Testis (tissue), 3 donors: ENCODE results near the gene PDE7B. TPM values are rescaled to one million over a fixed set of nuclear protein-coding genes. Genes with fewer than 3 reads are reported as not detected.

Experiments
- DNase-seq: peaks from one replicate; pipeline ENCODE4 v3.0.0-alpha.2; 2019
- H3K27ac ChIP-seq, 2 donors: fragments of 200-600 bp; sonication (generic); one replicate each; pipeline ENCODE4 v1.5.1; 2019
- H3K27me3 ChIP-seq: fragments of 200-600 bp; sonication (generic); one replicate; pipeline ENCODE4 v1.5.1; 2019
- H3K36me3 ChIP-seq: fragments of 200-600 bp; sonication (generic); one replicate; pipeline ENCODE4 v1.5.1; 2017; ENCODE audit warnings: low read depth; ENCODE audit errors: missing control alignments
- H3K4me1 ChIP-seq: fragments of 200-600 bp; sonication (generic); one replicate; pipeline ENCODE4 v1.5.1; 2019
- H3K4me3 ChIP-seq, 2 donors: fragments of 200-600 bp; sonication (generic); one replicate each; pipeline ENCODE4 v1.5.1; 2017 to 2019
- H3K9me3 ChIP-seq: fragments of 200-600 bp; sonication (generic); one replicate; pipeline ENCODE4 v1.5.1; 2017
- POLR2A ChIP-seq: fragments of 450-650 bp; IDR thresholded peaks from one replicate; pipeline ENCODE4 v1.6.1; 2017; ENCODE audit warnings: antibody characterized with exemption, mild to moderate bottlenecking, moderate library complexity
- WGBS, 2 donors: methylation state at CpG; one replicate each; pipeline ENCODE4 v1.1.5; 2018; 5-methylcytosine and 5-hydroxymethylcytosine counted together
- intact Hi-C: fragments of 100-400 bp; cut with DNase I; formaldehyde crosslinking; loops from one replicate; pipeline ENCODE4 v1.15.1; 2023; ENCODE audit warnings: low total_unique reads
- polyA plus RNA-seq: library from polyadenylated mRNA; stranded (reverse); fragments of 350-450 nt; fragmentation: Illumina TruSeq; extraction: RNeasy Lipid Tissue Mini Kit (QIAGEN cat#74804); gene quantifications from one replicate; pipeline ENCODE4 v1.2.3, GENCODE V29; 2014; ENCODE audit warnings: low read depth, low replicate concordance; ENCODE audit not compliant: insufficient read depth
- total RNA-seq, 2 donors: library from RNA; depleted of rRNA; stranded (reverse); fragments of >200 nt; gene quantifications; one replicate each; pipeline ENCODE4 v1.2.3, GENCODE V29; 2016
- TF ChIP-seq, protein P1 (sequence below), 3 experiments: fragments of 450-650 bp in 2 of 3; fragments of 200-600 bp in 1 of 3; sonication (generic) in 1 of 3; IDR thresholded peaks; one replicate each; pipeline ENCODE4 v1.5.1; 2016 to 2019; ENCODE audit warnings: antibody characterized with exemption in 3 of 3, mild to moderate bottlenecking in 2 of 3, moderate library complexity in 1 of 3

Gene PDE7B
- total and polyA plus RNA-seq, 3 donors from 2014 or later: 3.7 to 6.9 (median 4.4) TPM

DNA sequence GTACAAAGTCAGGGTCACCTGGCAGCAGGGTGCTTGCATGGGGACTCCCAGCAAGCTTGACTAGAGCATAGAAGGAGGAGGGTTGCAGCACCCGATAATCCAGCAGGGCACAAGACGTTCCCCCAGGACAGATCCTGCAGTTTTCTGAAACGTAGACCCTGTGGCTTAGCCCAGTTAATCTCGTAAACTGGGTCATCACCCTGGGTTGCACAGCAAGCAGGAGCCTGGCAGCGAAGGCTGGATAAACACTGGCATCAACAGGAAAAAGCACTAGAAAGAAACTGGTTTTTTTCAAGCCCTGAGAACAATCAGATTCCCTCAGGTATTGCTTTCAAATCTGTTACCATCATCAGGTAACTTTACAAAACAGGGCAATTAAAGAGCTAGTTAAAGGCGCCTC lies 92.6 kb downstream of the PDE7B start:
- H3K36me3 ChIP-seq: no peaks in the 10 kb centered on the region
- WGBS, 2 donors: 86 to 96% methylated on average over 6 of the region's 6 CpGs
- intact Hi-C loops: no loop called here

DNA sequence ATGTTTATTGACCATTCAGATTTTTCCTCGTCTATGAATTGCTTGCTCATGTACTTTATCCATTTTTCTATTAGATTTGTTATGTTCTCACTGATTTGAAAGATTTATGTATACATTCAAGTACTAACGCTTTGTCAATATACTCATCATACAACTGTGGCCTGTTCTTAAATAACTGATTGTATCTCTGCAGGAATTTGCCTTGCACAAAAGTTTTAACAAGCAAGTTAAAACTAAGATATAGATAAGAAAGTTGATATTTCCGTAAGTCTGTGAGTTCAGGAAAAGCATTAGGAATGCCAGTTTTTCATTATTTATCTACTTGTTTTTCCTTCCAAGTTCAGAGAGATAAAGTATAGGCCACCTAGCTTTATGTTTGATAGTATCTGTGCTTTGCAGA lies 95.2 kb downstream of the PDE7B start:
- no peaks in the 10 kb centered on the region for H3K9me3 ChIP-seq
- no peak for DNase-seq
- no peak for TF ChIP-seq POLR2A
- TF ChIP-seq, protein P1, sequence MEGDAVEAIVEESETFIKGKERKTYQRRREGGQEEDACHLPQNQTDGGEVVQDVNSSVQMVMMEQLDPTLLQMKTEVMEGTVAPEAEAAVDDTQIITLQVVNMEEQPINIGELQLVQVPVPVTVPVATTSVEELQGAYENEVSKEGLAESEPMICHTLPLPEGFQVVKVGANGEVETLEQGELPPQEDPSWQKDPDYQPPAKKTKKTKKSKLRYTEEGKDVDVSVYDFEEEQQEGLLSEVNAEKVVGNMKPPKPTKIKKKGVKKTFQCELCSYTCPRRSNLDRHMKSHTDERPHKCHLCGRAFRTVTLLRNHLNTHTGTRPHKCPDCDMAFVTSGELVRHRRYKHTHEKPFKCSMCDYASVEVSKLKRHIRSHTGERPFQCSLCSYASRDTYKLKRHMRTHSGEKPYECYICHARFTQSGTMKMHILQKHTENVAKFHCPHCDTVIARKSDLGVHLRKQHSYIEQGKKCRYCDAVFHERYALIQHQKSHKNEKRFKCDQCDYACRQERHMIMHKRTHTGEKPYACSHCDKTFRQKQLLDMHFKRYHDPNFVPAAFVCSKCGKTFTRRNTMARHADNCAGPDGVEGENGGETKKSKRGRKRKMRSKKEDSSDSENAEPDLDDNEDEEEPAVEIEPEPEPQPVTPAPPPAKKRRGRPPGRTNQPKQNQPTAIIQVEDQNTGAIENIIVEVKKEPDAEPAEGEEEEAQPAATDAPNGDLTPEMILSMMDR (IDR thresholded peaks at IDR 0.05): no peak
- H3K4me1 ChIP-seq: no peaks in the 10 kb centered on the region
- intact Hi-C loops: no loop called here
- no peaks in the 10 kb centered on the region for H3K27me3 ChIP-seq
- H3K27ac ChIP-seq: no peak overlapping the region
- no peak overlapping the region for H3K4me3 ChIP-seq
- WGBS, 2 donors: 82 to 88% methylated on average over 3 of the region's 3 CpGs
- H3K36me3 ChIP-seq: no peaks in the 10 kb centered on the region

More for the DNA sequence above, 92.6 kb downstream of the PDE7B start:
- H3K27me3 ChIP-seq: no peaks in the 10 kb centered on the region
- DNase-seq: no peak
- TF ChIP-seq, protein P1 (IDR thresholded peaks at IDR 0.05): no peak
- no peak for TF ChIP-seq POLR2A
- no peak overlapping the region for H3K4me3 ChIP-seq
- no peak overlapping the region for H3K27ac ChIP-seq
- H3K9me3 ChIP-seq: no peaks in the 10 kb centered on the region
- H3K4me1 ChIP-seq: no peaks in the 10 kb centered on the region

DNA sequence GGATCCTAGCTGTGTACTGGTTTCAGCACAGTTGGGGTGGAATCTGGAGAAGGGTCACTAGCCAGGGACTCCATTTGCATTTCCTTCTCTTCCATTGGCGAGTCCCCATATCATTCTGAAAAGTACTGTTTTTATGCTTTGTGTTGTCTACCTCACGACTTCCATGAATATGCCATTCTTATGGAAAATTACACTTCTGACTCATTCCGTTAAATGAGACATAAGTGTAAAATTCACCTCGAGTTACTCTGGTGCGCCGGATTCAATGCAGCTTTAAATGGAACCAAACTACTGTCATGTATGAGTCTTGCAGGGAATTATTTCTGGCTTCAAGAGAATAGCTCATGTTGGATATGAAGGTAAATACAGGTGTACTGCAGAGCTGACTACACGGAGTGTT lies 99.2 kb downstream of the PDE7B start:
- Histone ChIP-seq H3K27ac (no peak overlapping the region), H3K4me1 (no peaks in the 10 kb centered on the region), H3K4me3 (no peak overlapping the region), H3K27me3 (no peaks in the 10 kb centered on the region), H3K9me3 (no peaks in the 10 kb centered on the region), H3K36me3 (no peaks in the 10 kb centered on the region)
- no peak for DNase-seq
- intact Hi-C loops: no loop called here
- TF ChIP-seq, protein P1 (IDR thresholded peaks at IDR 0.05): no peak
- 79 to 90% methylated on average over 7 of the region's 7 CpGs for WGBS, 2 donors

DNA sequence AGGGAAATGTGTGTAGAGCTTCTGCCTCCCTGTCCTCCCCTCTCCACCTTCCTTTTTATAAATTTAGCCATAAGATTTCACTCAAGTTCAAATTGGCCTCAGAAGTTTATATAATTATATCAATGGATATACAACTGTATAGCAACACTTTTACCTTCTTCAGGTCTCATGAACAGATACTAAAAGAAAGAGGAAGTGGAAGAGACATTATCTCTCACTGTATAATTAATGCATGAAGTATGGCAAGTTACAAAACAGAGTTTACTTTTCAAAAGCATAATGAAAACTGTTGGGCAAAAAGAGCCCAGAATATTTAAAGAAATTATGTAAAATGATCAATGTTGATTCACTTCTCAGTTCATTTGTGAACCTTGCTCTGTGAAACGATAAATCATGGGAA lies 99.7 kb downstream of the PDE7B start:
- intact Hi-C loops: no loop called here
- 88 to 91% methylated on average over 1 of the region's 1 CpG for WGBS, 2 donors
- Histone ChIP-seq H3K36me3 (no peaks in the 10 kb centered on the region), H3K4me3 (no peak overlapping the region), H3K27ac (no peak overlapping the region), H3K9me3 (no peaks in the 10 kb centered on the region), H3K27me3 (no peaks in the 10 kb centered on the region), H3K4me1 (no peaks in the 10 kb centered on the region)
- no peak for DNase-seq
- TF ChIP-seq POLR2A: no peak
- TF ChIP-seq, protein P1 (IDR thresholded peaks at IDR 0.05): no peak

DNA sequence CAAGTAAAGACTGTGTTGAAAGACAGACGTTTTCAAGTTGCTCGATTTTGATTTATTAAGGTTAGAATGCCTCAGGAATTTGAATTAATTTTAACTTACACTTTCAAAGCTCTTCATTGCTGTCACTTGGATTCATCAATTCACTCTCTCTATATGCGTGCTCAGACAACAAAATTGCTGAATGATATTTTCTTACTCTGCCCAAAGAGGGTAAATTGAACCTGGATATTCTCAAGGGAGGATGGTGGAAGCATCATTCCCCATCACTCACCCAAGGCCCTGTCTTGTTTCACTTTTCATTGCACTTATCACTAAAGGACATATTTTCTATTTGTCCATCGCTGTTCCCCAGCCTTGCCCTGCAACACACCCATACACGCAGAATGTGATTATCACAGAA lies 102.3 kb downstream of the PDE7B start:
- no peaks in the 10 kb centered on the region for H3K27me3 ChIP-seq
- intact Hi-C loops: no loop called here

More for the DNA sequence above, 102.3 kb downstream of the PDE7B start:
- 77 to 85% methylated on average over 5 of the region's 5 CpGs for WGBS, 2 donors
- TF ChIP-seq POLR2A: no peak
- TF ChIP-seq, protein P1 (IDR thresholded peaks at IDR 0.05): no peak
- H3K9me3 ChIP-seq: no peaks in the 10 kb centered on the region
- no peak overlapping the region for H3K4me3 ChIP-seq
- H3K36me3 ChIP-seq: no peaks in the 10 kb centered on the region
- H3K4me1 ChIP-seq: no peaks in the 10 kb centered on the region
- H3K27ac ChIP-seq: no peak overlapping the region
- DNase-seq: no peak
